Endometrial microvascular endothelial cells (primary cell): ENCODE measurements around the gene ZNF681. TPM values are rescaled to one million over a fixed set of nuclear protein-coding genes. Genes with fewer than 3 reads are reported as not detected.
"Not testable (repeated sequence)": the region's sequence is repeated elsewhere in the genome, so short reads cannot be mapped to it uniquely, and the experiment has no call there.

Source experiments
- in situ Hi-C: cut with HindIII; loops from 2 replicates; pipeline ENCODE4 v1.10.0; 2017; ENCODE audit warnings: low sequenced_read_pairs, low pct_unique_long_range_greater_than_20kb; ENCODE audit errors: inconsistent ontology term
- total RNA-seq: library from RNA; depleted of rRNA; stranded (reverse); fragments of >200 nt; gene quantifications from one replicate; pipeline ENCODE4 v1.2.3, GENCODE V29; 2015; ENCODE audit errors: inconsistent ontology term

The ZNF681 gene
- 1.1 TPM for total RNA-seq

DNA sequence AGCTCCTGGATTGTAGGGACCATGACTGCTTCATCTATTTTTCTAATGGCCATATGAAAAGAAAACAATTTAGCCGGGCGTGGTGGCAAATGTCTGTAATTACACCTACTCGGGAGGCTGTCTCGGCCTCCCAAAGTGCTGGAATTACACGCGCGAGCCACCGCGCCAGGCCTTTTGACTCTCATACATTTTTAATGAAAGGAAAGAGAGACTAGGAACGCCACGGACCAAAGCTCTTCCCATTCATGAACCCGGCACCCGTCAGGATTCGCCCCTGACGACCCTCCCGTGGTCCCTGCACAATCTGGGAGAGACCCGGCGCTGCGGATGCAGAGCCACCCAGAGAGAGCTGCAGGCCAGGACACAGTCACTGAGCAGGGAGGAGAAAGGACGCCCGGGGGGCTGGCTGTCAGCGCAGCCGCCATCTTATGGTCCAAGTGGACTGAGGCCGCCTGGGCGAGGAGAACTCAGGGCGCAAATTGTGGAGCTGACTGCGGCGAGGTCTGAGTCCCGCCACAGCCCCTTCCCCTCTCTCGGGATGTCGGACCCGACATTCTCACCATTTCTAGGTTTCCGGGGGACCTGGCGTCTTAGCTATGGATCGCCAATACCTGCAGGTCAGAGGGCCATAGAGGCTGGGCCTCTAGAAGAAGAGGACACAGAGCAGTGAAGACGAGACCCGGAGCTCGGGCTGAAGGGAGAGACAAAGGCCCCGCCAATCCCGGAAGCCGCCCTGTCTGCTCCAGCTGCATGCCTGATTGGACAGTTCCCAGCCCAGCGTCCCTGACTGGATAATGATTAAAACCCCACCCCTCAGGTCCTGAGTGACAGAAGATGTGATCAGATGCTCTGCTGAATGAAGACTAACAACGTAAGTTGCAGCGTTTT lies at the start of gene ZNF681:
Gene ZNF681 (minus strand): TSS at position 705 of the 888 bp plus-strand sequence. CDS start 142 bp downstream, at position 563.
- in situ Hi-C loops, result no loop called here

DNA sequence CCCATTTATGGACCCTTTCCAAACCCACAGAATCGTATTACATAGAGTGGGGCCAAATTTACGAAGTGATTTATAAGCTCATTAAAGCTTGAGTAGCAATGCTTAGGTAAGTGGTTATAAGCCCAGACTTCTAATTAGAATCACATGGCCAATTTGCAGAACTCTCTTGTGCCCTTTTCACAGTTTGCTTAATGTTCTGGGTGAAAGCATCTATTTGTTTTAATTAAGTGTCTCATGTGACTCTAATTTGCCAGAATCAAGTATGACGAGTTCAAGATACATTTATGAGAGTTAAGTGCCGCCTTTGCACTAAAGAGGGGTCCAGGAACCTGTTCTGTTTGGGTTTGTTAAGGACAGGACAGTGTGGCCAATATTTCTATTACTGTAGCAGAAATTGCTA lies 46.0 kb upstream of the ZNF681 start:
- in situ Hi-C loops, result no loop called here

DNA sequence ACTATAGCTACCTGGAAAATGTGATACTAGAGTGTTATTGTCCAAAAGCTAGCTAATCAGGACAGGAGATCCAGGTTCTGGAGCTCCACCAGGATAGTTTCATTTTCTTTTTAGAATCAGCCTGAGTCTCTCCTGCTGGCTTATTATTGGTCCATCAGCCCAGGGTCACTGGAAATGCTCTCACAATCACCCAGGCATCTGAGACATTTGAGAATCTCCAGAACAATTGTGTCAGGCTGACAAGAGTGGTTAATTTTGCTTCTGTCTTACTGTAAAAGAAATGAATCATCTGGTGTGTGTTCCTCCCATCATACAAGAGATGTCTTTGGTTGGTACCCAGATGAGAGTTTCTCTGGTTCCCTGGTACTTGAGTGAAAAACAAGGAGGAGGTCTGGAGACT lies 43.6 kb upstream of the ZNF681 start:
- in situ Hi-C loops, result no loop called here

DNA sequence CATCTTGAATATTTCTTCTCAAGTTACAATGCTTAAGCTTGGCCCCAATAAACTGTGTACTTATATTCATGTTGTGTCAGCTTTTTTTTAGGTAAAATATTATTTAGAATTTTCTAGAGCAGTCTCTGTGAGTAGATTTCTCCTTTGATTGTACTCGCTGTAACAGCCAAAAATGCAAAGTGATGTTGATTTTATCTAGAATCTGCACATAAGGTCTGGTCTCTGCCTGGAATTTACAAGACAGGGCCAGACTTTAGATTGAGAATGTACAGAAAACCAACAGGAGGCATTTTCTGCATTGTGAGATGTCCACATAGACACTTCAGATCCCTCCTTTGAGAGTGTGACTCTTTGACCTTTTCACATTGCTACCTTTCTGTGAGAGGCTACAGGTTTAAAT lies 43.1 kb upstream of the ZNF681 start:
- in situ Hi-C loops, result no loop called here

DNA sequence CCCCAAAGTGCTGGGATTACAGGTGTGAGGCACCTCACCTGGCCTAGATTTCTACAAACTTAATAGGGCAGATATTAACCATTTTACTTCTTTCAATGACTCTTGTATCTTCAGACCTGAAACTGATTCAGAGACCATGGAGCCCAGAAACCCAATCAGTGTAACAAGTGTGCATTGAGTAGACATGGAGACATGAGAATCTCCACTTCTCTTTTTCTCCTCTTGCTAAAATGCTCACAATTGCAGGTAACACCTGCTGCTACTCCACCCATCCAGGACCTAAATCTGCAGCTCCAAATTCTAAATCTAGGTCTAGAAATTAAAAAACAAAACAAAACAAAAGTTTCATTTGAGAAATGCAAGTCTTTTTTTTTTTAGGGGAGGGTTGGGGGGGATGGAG lies 42.2 kb upstream of the ZNF681 start:
- in situ Hi-C loops, result no loop called here

DNA sequence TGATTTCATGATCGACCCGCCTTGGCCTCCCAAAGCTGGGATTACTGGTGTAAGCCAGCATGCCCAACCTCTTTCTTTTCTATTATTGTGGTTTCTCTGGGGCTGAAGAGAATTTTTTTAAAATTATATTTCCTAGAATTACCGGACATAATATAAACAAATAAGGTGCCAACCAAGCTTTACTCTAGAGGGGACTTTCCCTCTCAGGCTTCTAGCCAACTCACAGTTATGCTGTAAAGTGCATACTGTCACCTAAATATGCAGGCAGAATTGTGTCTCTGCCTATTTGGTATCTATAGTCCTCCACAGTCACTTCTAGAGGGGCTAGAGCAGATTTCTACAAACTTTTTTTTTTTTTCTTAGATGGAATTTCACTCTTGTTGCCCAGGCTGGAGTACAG lies 41.6 kb upstream of the ZNF681 start:
- in situ Hi-C loops, result no loop called here

DNA sequence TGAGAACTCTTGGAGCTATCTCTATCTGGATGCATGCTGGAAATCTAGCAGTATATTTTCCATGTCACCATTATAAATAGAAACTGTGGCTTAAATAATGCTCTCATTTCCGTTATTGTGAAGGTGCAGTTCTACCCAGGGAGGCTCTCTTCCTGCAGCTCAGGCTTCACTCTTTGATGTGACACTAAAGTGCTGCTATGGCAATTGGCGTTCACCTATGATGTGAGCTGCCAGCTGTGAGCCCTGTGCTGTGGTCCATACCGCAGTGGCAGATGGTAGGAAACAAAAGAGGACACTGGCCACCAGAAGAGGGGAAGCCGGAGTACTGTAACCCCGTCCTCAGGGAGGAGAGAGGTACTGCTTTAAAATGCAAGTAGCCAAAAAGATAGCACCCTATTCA lies 40.6 kb upstream of the ZNF681 start:
- in situ Hi-C loops, result no loop called here

DNA sequence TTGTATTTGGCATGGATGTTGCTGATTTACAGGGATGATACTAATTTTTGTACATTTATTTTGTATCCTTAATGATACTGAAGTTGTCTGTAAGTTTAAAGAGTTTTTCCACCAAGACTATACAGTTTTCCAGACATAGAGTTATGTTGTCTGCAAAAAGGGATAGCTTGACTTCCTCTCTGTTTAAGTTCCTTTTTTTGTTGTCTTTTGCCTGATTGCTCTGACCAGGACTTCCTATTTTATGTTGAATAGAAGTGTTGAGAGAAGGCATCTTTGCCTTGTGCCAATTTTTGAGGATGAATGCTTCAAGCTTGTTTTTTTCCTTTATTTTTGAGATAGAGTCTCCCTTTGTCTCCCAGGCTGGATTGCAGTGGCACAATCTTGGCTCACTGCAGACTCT lies 36.8 kb upstream of the ZNF681 start:
- in situ Hi-C loops, result no loop called here

DNA sequence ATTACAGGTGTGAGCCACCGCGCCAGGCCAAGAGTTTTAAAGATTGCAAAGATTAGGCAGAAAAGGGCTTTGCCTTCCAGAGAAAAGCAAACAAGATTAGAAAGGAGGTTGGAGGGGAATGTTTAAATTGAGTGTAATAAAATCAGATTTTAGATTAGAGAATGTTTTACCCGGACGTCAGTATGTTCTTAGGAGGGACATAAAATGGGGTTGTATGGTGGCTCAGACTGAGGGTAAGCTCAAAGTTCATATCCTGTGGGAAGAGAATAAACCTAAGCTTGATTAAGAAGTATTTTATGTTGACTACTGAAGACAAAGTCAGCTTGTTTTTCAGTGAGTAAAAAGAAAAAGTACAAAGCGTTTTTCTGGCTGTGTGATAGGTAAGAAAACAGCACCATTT lies 34.1 kb upstream of the ZNF681 start:
- in situ Hi-C loops, result no loop called here

DNA sequence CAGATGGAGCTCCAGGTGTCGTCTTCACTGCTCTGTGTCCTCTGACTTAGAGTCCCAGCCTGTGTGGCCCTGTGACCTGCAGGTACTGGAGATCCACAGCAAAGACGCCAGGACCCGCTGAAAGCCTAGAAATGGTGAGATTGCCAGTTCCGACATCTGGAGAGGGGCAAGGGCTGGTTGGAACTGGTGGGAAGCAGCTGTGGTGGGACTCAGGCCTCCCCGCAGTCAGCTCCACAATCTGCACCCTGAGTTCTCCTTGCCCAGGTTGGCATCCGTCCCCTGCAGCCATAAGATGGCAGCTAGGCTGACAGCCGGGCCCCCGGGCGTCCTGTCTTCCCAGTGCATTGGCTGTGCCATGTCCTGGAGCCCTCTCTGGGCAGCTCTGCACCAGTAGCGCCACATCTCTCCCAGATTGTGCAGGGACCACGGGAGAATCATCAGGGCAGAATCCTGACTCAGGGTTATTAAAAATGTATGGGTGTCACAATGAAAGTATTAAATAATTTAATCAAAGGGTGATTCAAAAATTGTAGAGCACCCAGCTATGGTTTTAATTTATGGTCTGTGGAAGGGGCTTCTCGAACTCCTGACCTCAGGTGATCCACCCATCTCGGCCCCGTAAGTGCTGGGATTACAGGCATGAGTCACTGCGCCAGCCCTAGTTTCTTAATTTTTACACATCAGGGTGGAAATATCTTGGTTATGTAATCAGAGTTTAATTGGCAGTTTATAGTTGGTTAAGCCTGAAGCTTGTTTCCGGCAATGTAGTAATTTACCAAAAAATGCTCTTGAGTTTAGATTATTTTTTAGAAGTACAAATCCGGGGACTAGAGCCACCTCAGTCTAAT lies 32.2 kb upstream of the ZNF681 start:
- in situ Hi-C loops, result no loop called here

DNA sequence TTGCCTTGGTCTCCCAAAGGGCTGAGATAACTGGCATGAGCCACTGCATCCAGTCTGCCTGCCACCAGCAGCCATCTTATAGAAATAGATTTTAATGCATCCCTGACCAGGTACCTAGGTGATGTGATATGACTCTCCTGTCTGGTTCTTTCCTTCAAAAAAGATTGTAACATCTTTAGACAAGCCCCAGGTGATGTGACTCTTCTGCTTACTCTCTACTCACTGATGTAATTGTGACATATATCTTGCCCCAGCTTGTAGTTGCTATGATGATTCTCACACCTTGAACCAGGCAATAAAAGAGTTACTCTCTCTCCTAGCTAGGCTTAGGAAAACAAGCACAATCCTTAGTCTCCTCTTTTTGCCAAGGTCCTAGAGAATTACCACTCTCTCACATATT lies 30.6 kb upstream of the ZNF681 start:
- in situ Hi-C loops, result no loop called here

DNA sequence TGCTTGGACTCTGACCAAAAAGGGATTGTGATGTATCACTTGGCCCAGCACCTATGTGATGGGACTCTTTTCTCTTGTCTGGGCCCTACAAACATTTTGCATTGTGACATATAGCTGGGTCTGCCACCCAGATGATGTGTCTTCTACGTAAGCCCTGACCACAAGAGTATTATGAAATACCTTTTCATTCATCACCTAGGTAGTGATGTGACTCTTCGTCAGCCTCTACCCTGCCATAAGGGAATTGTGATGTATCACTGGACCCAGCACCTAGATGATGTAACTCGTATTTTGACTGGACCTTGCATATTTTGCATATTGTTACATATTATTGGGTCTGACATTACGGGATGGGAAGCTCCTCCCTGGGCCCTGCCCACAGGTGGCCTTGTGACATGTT lies 29.7 kb upstream of the ZNF681 start:
- in situ Hi-C loops, result no loop called here

DNA sequence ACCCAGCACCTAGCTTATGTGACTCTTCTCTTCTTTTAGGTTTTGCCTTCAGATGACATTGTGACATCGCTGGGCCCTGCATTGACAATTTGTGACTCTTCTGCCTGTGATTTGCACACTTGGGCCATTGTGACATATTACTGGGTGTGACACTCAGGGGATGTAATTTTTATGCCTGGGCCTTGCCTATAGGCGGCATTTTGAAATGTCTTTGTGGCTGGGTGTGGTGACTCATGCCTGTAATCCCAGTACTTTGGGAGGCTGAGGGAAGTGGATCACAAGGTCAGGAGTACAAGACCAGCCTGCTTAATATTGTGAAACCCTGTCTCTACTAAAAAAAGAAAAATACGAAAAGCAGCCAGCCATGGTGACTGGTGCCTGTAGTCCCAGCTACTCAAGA lies 28.4 kb upstream of the ZNF681 start:
- in situ Hi-C loops, result no loop called here

DNA sequence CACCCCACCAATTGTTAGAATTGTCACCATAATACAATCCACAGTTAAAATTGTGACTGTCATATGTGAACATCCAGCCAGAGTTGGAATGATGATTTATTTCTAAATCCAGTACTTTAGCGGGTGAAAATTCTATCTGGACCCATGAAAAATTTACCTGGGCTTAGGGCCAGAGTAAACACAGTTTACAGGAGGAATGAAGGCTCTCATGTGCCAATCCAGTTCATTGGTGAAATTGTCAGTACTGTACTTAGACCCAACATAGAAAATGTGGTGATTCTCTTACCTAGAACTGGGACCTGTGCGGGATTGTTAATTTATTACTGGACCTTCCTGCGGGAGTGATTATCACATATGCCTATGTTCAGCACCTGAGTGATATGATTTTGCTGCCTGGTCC lies 27.3 kb upstream of the ZNF681 start:
- in situ Hi-C loops, result no loop called here

DNA sequence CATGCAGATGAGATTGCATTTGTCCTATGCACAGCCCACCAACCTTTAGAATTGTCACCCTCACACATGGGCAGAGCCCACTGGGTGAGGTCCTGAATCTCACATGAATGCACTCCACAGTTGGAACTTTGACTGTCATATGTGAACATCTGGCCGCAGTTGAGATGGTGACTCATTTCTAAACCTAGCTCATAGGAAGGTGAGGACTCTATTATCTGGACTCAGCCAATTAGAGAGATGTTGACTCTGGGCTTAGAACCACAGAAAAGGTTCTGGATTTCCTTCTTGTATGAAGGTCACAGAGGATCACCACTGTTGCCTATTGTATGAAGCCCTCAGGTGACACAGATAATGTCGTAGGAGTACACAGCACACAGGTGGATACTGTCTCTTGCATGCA lies 25.6 kb upstream of the ZNF681 start:
- in situ Hi-C loops, result no loop called here

DNA sequence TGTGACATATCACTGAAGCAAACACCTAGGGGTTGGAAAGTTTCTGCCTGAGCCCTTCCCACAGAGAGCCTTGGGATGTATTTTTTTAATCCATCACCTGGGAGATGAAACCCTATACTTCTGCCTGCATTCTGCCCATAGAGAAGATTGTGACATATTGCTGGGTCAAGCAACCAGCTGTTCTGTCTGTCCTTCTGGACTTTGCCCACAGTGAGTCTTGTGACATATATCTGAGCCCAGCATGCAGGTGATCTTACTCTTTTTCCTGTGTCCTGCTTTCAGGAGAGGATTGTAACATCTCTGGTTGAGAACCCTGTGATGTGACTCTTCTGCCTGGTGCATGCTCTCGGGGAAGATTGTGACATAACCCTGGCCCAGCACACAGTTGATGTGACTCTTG lies 24.9 kb upstream of the ZNF681 start:
- in situ Hi-C loops, result no loop called here

DNA sequence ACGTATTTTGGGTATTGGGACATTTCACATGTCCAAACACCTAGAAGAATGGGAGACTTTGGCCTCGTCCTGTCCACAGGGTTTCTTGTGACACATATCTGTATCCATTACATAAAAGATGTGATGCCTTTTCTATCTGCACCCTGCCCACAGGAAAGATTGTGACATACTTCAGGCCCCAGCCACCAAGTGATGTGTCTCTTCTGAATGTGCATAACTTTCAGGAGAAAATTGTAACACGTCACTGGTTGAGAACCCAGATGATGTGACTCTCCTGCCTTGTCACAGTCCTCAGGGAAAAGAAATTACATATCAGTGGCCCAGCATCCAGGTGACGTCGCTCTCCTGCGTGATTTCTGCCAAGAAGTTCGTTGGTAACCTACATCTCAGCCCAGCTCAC lies 21.0 kb upstream of the ZNF681 start:
- in situ Hi-C loops, result no loop called here

DNA sequence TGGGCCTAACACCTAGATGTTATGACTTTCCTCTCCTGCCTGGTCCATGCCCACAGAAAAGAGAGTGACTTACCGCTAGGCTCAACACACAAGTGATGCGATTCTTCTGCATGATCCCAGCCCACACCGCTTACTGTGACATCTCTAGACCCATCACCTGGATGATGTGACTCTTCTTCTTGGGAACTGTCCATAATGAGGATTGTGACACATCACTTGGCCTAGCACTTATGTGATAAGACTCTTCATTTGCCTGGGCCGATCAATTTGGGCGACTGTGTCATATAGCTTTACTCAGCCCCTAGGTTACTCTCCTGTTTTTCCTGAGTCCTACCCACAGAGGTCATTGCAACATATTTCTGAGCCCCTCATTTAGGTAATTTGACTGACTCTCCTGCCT lies 19.9 kb upstream of the ZNF681 start:
- in situ Hi-C loops, result no loop called here

DNA sequence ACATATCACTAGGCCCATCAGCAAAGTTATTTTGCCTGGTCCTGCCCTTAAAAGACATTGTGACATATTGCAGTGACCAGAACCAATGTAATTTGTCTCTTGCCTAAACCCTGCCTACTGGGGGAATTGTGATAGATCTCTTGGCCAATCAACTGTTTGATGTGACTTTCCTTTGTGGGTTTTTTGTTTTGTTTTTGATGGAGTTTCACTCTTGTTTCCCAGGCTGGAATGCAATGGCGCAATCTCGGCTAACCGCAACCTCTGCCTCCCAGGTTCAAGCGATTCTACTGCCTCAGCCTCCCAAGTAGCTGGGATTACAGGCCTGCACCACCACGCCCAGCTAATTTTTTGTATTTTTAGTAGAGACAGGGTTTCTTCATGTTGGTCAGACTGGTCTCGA lies 19.3 kb upstream of the ZNF681 start:
- in situ Hi-C loops, result not testable (repeated sequence)

DNA sequence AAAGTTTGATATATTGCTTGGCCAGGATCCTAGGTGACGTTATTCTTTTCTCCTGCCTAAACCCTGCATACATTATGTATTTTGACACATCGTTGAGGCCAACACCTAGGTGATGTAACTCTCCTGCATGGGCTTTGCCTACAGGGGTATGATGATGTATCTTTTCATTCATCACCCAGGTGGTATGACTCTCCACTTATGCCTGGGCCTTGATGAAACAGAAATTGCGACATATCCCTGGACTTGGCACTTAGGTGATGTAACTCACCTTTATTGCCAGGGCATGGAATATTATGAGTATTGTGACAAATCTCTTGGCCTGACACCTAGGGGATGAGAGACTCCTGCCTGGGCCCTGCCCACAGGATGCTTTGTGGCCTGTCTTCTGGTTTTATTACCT lies 18.5 kb upstream of the ZNF681 start:
- in situ Hi-C loops, result no loop called here
